Esophagus muscularis mucosa (tissue), 4 donors: ENCODE data around the gene TOR2A.

Experiments
- EP300 ChIP-seq: sonication (generic); formaldehyde crosslinking; IDR thresholded peaks from one replicate; pipeline ENCODE4 v1.6.1; 2017; ENCODE audit warnings: antibody characterized with exemption
- POLR2A ChIP-seq: fragments of 450-650 bp; IDR thresholded peaks from one replicate; pipeline ENCODE4 v1.6.1; 2017; ENCODE audit warnings: antibody characterized with exemption, moderate library complexity, mild to moderate bottlenecking, low read depth
- POLR2AphosphoS5 ChIP-seq, 2 donors: sonication (generic); formaldehyde crosslinking; IDR thresholded peaks; one replicate each; pipeline ENCODE4 v1.6.1; 2017; ENCODE audit warnings: antibody characterized with exemption in 2 of 2
- TF ChIP-seq, protein P1 (sequence below), 3 experiments: fragments of 200-600 bp in 2 of 3; fragments of 450-650 bp in 1 of 3; sonication (generic) in 2 of 3; IDR thresholded peaks; one replicate each; pipeline ENCODE4 v1.5.1; 2017 to 2019; ENCODE audit warnings: antibody characterized with exemption in 3 of 3, mild to moderate bottlenecking in 2 of 3, moderate library complexity in 1 of 3

- TF ChIP-seq, protein P1, sequence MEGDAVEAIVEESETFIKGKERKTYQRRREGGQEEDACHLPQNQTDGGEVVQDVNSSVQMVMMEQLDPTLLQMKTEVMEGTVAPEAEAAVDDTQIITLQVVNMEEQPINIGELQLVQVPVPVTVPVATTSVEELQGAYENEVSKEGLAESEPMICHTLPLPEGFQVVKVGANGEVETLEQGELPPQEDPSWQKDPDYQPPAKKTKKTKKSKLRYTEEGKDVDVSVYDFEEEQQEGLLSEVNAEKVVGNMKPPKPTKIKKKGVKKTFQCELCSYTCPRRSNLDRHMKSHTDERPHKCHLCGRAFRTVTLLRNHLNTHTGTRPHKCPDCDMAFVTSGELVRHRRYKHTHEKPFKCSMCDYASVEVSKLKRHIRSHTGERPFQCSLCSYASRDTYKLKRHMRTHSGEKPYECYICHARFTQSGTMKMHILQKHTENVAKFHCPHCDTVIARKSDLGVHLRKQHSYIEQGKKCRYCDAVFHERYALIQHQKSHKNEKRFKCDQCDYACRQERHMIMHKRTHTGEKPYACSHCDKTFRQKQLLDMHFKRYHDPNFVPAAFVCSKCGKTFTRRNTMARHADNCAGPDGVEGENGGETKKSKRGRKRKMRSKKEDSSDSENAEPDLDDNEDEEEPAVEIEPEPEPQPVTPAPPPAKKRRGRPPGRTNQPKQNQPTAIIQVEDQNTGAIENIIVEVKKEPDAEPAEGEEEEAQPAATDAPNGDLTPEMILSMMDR (IDR thresholded peaks at IDR 0.05), result no peak
- TF ChIP-seq POLR2A, result no peak
- no peak for TF ChIP-seq POLR2AphosphoS5 (IDR thresholded peaks at IDR 0.05)
- TF ChIP-seq EP300, result no peak
These were observed 32.8 kb upstream of the TOR2A start for GRCh38 chr9:127767909-127768331.
